ENCODE measurements around the gene DHRS2.
"Not testable (repeated sequence)": the region's sequence is repeated elsewhere in the genome, so short reads cannot be mapped to it uniquely, and the experiment has no call there.

DHRS2 gene

DNA sequence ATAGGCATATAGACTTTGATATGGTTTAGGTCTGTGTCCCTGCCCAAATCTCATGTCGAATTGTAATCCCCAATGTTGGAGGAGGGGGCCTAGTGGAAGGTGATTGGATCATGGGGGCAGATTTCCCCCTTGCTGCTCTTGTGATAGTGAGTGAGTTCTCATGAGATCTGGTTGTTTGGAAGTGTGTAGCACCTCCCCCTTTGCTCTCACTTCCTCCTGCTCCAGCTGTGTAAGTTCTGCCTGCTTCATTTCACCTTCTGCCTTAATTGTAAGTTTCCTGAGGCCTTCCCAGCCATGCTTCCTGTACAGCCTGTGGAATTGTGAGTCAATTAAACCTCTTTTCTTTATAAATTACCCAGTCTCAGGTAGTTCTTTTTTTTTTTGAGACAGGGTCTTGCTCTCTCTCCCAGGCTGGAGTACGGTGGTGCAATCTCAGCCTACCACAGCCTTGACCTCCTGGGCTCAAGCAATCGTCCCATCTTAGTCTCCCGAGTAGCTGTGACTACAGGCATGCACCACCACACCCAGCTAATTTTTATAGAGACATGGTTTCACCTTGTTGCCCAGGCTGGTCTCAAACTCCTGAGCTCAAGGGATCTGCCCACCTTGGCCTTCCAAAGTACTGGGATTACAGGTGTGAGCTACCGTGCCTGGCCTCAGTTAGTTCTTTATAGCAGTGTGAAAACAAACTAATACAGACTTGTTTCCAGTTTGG, 1.3 kb upstream of the DHRS2 start:
- not testable (repeated sequence) for FAIRE-seq

DNA sequence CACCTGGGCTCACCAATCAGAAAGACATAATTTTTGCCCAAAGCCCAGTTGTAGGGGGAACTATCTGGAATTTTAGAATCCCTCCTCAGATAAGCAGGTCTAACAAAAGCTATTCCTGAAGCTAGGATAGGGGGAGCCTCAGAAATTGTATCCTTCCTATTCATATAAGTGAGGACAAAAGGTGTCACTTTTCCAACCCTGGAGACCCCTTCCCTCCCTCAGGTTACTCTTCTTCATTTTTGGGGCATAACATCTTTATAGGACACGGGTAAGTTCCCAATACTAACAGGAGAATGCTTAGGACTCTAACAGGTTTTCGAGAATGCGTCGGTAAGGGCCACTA, 1.1 kb downstream of the DHRS2 start:
- not testable (repeated sequence) for FAIRE-seq

DNA sequence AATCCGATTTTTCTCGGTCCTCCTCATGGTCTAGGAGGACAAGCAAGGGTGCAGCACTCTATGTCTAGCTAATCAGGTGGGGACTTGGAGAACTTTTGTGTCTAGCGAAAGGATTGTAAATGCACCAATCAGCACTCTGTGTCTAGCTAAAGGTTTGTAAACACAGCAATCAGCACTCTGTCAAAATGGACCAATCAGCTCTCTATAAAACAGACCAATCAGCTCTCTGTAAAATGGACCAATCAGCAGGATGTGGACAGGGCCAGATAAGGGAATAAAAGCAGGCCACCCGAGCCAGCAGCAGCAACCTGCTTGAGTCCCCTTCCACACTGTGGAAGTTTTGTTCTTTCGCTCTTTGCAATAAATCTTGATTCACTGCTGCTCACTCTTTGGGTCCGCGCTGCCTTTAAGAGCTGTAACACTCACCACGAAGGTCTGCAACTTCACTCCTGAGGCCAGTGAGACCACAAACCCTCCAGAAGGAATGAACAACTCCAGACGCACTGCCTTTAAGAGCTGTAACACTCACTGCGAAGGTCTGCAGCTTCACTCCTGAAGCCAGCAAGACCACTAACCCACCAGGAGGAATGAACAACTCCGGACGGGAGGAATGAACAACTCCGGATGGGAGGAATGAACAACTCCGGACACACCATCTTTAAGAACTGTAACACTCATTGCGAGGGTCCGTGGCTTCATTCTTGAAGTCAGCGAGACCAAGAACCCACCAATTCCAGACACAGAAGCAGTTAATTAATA, 1.7 kb downstream of the DHRS2 start:
- not testable (repeated sequence) for FAIRE-seq

DNA sequence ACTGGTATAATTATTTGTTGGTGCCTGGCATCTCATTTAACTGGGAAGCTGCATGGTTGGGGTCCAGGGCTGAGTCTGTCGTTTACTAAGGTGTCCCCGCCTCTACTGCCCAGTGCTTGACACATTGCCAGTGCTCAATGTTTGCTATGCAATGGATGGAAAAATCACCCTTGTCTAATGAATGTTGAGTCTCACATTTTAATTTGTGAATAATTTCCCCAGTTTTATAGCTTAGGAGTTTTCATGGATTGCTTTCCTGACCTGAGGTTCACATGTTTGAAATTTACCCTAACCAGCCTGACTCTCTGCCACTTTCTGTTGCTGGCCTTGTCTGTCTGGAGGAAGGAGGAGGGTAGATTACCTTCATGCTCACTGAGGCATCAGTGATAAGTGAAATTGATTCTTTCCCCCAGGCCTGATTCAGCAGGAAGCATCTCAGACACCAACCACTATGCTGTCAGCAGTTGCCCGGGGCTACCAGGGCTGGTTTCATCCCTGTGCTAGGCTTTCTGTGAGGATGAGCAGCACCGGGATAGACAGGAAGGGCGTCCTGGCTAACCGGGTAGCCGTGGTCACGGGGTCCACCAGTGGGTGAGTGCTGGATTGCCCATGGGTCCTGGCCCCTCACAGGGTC, 2.4 kb downstream of the DHRS2 start:
- no peak for FAIRE-seq

DNA sequence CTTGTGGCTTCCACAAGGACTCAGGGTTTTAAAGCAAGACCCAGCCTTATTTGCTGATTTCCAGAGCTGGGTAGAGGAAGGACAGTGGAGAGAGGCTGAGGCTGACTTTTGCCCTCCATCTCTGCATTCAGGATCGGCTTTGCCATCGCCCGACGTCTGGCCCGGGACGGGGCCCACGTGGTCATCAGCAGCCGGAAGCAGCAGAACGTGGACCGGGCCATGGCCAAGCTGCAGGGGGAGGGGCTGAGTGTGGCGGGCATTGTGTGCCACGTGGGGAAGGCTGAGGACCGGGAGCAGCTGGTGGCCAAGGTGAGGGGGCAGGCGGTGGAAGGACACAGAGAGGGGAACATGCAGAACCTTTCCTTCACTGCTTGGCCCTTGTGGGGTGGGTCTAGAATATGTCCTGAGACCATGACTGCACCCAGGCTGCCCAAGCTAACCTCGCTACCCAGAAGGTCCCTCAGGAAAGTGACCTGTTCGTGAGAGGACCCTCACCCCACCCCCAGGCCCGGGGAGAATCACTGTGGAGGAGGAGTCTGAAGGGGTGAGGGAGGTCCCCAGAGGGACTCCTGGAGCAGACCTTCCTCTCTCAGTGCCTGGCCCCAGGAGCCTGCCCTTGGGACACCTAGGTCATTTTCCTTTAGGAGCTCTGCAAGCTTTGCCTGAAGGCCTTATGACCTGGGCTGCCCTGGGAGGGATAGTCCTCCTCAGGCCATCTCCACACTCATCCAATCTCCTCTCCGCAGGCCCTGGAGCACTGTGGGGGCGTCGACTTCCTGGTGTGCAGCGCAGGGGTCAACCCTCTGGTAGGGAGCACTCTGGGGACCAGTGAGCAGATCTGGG, 3.1 kb downstream of the DHRS2 start:
- FAIRE-seq: no peak

DNA sequence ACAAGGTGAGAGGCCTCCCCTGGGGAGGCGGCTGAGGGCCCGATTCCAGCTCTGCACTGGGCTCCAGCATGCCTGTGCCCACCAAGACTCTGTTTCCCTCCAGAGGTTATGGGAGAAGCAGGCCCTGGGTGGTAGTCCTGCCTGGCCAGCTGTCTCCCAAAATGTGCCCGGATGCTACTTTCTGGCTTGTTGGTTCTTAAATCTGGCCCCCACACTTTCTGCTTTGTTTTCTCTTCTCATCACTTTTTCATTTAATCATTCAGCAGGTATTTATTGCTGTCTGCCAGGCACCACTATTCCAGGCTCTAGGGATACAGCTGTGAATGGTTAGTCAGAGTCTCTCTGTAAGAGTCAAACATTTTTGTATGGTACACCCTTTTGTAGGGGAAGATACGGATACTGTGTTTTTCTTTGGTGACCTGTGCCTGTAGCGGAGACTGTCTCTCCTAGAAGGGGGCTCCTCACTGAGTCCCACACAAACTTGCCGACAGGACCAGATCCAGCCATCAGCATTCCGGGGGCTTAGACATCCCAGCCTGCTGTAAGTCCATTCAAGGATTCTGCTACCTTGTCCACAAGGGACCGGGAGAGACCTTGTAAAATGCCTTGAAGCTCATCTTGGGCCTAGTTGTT, 3.8 kb downstream of the DHRS2 start:
- no peak for FAIRE-seq

DNA sequence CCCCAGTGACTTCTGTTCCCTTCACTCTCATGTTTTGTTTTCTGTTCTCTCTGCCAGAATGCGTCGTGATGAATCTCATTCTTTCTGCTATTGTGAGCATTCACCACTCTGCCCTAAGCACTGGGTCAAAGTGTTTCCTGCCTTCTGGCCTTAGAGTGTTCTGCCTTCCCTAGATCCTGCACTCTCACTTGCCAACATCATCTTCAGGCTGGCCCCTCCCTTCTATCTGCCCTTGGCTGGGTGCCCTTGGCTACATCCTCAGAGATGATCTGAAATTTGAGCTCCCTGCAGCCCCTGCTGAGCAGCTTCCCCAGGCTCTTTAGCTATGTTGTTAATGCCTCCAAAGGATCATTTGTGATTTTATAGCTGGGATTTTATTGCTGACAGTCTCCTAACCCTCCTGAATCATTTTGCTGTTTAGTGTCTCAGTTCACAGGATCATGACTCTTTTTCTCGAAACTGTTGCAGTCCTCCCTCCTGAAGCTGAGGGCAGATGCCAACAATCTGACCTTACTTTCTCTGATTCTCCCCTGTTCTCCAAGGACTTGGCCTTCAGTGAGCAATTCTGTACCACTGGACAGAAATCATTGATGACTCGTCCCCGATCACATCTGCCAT, 4.5 kb downstream of the DHRS2 start:
- FAIRE-seq: no peak

DNA sequence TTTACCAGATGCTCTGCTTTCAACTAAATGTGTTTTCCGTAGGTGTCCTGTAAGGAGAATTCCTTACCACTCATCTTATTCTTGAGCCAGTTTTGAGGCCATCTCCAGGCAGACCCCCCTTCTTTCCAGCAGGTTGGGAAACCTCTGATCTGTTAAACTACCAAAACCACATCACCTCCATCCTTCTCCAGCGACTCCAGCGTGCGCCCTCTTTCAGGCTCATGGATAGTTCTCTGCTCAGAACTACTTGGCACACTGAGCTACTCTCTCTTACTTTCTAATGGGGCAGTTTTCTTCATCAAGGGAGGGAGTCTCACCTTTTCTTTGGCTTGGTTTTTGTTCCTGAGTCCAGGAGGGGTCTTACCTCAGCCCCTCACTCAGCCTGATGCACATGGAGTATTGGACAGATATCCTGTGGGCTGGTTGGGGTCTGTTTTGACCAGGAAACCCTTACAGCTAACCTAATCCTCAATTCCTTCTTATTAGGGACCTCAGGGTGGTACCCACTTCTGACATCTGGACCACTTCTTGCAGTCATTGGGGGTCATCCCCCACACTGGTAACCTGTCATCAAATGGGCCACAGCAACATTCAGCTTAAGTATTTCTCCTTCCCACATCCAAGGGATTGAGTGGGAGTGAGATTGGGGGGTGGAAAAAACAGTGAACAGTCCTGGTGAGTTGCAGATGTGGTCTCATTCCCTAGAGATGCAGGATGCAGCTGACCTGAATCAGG, 5.2 kb downstream of the DHRS2 start:
- FAIRE-seq: no peak

DNA sequence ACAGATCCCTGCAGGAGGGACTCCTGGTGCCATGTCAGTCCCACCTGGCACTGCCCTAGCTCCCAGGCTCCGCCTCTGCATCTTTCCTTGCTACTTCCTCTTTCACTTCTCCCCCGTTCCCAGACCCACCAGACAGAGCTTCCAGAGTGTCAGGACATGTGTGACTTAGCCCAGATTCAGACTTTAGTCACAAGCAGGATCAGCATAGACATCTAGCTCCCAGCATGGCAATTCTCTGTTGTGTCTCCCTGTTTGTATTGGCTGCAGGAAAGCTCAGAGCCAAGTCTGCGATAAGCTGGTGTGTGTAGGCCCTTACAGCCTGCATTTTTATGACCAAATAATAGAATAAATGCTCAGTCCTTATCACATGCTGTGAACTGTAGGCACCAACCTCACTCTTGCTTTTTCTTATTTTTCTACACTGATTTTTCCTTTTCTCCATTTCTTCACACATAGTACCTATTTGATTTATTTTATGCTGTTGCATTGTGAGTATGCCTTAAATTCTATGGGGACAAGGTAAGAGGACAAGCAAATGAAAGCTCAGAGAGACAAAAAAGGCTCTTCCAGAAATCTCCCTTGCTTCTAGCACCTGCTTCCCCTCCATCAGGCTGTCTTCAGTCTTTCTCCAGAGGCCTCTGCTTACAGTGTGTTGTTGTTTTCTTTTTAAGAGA, 5.9 kb downstream of the DHRS2 start:
- no peak for FAIRE-seq

DNA sequence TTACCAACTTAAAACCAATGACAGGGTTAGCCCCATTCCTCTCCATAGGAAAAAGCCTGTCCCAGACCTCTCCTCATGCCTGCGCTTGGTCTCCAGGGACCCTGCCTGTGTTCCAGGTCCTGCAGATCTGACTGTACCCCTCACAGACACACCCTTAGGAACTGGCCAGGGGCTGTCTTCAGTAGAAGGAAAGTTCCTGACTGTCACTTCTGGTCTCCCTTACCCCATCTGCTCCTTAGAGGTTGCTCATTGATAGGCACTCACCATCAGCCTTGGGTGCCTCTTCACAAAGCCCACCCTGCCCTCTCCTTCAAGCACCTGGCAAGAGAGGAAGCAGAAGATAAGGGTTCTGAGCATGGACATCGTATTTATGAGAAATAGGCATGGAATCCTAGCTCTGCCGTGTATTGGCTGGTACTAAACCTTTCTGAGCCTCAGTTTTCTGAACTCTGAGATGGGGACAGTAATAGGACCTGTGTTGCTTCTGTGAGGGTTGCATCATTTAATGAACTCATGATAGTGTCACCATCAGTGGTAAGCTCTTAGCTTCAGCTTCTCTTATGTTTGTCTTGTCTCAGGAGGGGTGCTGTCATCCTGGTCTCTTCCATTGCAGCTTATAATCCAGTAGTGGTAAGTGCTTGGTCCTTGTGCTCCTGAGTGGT, 7.5 kb downstream of the DHRS2 start:
- FAIRE-seq: no peak

DNA sequence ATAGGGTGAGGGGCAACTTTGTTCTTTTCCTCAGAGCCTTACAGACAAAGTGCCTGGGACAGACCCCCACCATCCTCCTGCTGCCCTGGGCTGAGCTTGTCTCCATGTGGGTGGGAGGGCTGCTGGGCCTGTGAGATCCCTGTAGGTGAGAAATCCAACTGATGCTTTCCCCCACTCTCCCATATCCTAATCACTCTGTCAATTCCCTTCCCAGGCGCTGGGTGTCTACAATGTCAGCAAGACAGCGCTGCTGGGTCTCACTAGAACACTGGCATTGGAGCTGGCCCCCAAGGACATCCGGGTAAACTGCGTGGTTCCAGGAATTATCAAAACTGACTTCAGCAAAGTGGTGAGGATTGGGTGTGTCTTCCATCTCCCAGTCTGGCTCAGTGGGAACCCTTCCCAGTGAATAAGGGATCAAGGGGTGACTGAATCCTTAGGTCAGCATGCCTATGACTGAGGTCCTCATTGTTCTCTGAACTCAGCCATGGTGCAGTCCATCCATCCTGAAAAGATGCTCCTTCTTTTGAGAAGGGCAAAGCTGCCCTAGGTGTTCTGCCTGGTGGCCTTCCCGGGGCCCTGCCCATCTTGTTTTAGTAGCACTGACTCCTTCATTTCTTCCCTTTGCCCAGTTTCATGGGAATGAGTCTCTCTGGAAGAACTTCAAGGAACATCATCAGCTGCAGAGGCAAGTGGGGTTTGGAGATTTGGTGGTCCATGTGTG, 8.2 kb downstream of the DHRS2 start:
- FAIRE-seq: no peak

DNA sequence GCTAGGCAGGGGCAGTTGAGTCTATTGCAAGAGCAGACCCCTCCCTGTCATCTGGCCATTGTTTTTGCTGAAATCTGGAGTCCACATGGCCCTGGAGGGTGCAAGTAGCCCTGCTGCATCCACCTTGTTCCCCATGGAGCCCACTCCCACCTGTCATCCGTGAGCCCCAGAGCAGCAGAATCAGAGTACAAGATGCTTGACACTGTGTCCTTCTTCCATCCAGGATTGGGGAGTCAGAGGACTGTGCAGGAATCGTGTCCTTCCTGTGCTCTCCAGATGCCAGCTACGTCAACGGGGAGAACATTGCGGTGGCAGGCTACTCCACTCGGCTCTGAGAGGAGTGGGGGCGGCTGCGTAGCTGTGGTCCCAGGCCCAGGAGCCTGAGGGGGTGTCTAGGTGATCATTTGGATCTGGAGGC, 8.8 kb downstream of the DHRS2 start:
- no peak for FAIRE-seq

DNA sequence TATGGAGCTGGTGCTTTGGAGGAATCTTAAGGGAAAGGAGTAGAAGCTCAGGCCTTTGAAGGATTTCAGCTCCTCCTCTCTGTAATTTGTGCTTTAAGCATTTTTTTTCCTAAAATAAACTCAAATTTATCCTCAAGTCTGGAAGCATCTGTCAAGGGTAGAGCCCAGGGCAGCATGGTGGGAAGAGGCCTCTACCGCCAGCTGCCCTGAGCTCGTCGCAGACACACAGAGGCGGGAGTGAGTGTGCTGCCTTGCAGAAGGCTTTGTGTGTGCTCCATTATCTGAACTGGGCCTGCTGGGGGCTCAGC, 9.3 kb downstream of the DHRS2 start:
- no peak for FAIRE-seq

DNA sequence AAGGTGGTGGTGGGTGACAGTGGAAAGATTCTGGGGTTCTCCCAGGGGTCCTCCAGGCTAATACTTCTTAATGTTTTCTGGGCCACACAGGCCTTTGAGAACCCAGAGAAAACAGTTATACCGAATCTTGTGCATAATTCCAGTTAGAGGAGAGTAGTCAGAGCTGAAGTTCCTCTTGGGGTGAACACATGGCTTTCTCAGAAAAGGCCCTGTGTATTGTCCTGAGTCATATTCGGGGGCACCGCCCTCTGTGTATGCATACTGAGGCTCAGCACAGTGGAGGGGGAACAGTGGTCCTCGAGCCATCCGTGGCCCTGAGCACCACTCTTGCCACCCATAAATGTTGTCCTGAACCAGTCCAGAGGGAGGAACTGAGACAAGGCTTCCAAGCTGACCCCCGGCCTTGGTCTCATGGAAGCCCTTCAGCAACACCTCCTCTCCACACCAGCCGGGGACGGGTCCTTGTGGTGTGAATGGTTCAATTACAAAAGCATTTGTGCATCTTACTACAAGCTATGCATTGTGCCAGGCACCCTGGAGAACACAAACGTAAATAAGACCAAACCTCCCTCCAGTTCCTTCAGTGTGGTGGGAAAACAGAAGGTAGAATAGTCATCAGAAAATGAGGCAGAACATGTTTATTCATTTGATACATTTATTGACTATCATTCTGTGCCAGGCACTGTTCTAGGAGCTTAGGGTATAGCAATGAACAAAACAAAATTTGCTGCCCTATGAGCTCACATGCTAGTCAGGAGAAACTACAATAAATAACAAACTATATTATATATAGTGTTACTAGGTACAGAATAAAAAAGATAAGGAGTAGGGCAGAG, 9.9 kb downstream of the DHRS2 start:
- no peak for FAIRE-seq

DNA sequence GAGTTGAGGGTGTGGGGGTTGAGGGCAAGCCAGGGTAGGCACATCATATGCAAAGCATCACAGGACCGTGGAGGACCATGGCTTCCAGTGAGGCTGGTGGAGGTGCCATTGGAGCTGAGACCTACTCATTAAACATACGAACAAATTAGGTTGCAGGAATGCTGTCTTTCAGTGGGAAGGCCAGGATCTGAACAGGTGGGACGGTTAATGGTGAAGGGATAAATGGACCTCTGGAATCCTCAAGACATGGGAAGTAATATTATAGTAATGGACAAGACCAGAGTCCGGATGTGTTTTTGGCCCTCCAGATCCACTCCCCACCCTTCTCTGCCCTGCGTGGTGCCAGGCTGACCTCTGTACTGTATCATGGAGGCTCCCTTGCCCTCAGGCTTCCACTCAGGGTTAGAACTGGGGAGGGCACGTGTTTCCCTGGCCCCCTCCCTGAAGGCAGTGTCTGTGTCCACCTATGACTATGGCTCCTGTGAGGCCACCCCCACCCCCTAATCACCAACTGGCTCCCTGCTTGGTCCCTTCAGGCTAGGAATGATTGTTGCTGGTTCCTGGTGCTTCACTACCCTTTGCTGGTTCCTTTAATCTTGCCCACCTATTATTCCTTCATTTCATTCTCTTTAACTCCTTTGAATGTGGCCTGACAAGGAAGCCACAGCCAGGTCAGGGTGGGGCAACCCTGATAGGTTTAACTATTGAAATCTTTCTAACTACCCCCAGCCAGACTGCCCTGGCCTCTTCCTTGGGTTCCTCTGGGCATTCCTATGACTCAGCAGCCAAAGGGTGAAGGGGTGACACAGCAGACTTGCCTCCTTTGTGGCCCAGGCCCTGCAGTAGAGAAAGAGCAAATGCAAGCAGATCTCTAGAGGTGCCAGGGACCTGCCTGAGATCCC, 10.7 kb downstream of the DHRS2 start:
- FAIRE-seq: no peak

DNA sequence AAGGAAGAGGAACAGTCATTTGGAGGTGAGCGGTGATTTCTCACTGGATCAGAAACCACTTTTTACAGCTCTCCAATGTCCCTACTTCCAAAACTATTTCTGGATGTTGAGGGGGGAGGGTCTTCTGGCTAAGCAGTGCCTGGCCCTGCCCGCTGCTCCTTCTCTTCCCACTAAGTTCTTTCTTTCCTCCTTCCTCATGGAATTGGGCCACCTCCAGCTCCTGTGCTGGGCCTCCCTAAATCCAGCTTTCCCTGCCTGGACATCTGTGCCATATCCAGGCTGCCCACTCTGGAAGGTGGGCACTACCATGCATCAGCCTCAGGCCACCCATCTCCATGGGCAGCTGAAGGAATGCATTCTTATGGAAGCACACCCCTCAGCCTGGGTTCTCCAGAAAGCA, 11.5 kb downstream of the DHRS2 start:
- FAIRE-seq: no peak

DNA sequence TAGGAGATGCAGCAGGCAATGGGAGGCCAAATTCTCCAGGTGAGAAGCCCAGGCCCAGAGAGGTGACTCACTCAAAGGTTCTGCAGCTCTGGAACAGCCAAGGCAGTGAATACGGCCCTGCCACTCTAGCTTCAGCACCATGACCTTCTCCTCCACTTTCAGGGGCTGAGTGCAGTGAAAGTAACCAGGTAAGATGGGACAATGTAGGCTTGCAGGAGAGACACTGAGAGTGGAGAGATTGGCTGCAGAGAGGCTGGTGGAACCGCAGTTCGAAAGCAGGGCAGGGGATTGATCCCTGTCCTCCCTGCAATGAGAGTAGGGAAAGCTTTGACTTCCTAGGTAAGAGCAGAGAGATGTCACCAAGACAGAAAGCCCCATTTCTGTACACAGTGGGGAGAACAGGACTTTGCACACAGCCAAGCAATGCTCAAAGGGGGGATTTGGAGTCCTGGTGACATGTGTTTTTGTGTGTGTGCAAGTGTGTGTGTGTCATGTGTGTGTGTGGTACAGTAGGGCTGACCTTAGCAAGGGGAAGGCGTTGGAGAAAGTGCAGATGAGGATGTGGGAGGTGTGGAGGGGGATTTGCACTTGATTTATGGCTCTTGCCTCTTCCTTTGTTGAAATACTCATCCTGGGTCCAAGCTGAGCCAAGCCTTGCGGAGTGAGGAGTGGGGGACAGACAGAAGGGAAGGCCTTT, 12.7 kb downstream of the DHRS2 start:
- no peak for FAIRE-seq
